Right lobe of liver (tissue), 6 donors: ENCODE results near the gene PFDN5. TPM values are rescaled to one million over a fixed set of nuclear protein-coding genes. Genes with fewer than 3 reads are reported as not detected.

Experiments used
- ATAC-seq, 4 donors: fragments of 200-7000 bp; cut with Tn5 transposase; one replicate each; pipeline ENCODE4 v1.9.1; 2020; ENCODE audit warnings: mild to moderate bottlenecking in 4 of 4, moderate library complexity in 4 of 4
- DNase-seq, 3 donors: peaks; one replicate each; pipeline ENCODE4 v3.0.0-alpha.2; 2020
- H3K27ac ChIP-seq, 3 donors: fragments of 200-600 bp; one replicate each; pipeline ENCODE4 v1.8.0; 2022
- H3K27me3 ChIP-seq, 2 donors: fragments of 200-600 bp; one replicate each; pipeline ENCODE4 v1.8.0; 2022
- H3K36me3 ChIP-seq, 4 donors: fragments of 200-600 bp; sonication (generic) in 1 of 4; one replicate each; pipeline versions ENCODE4 v1.5.1 to v1.8.0; 2017 to 2022; ENCODE audit warnings: control low read depth in 1 of 4
- H3K4me1 ChIP-seq, 4 donors: fragments of 200-600 bp; sonication (generic) in 1 of 4; one replicate each; pipeline versions ENCODE4 v1.5.1 to v1.8.0; 2017 to 2022; ENCODE audit warnings: control low read depth in 1 of 4
- H3K4me3 ChIP-seq, 3 donors: fragments of 200-600 bp; one replicate each; pipeline ENCODE4 v1.8.0; 2022
- H3K9me3 ChIP-seq, 4 donors: fragments of 200-600 bp; sonication (generic) in 1 of 4; one replicate each; pipeline versions ENCODE4 v1.5.1 to v1.8.0; 2017 to 2022; ENCODE audit warnings: control low read depth in 1 of 4
- POLR2A ChIP-seq: fragments of 450-650 bp; IDR thresholded peaks from one replicate; pipeline ENCODE4 v1.6.1; 2017; ENCODE audit warnings: antibody characterized with exemption, mild to moderate bottlenecking
- WGBS: methylation state at CpG from one replicate; pipeline ENCODE4 v1.1.6; 2018; ENCODE audit warnings: low coverage, low lambda C conversion rate; ENCODE audit not compliant: insufficient coverage; ENCODE audit errors: missing lambda C conversion rate; 5-methylcytosine and 5-hydroxymethylcytosine counted together
- intact Hi-C, 2 donors: fragments of 100-400 bp; cut with DNase I; formaldehyde crosslinking; loops; one replicate each; pipeline versions ENCODE4 v1.11.2 to v1.14.1; 2022
- total RNA-seq, 6 experiments: library from RNA; depleted of rRNA in 2 of 6; stranded (reverse); fragments of >200 nt in 2 of 6; fragmentation: NEBNext Ultra II Directional in 3 of 6; extraction: Animal tissue kit (Norgen Biotek cat#: 25700) in 3 of 6; gene quantifications; one replicate each; pipeline versions ENCODE4 v1.1.0 to v1.2.4, GENCODE V29; 2016 to 2023
- TF ChIP-seq, protein P1 (sequence below), 4 donors: fragments of 200-600 bp in 3 of 4; fragments of 450-650 bp in 1 of 4; IDR thresholded peaks; one replicate each; pipeline versions ENCODE4 v1.5.1 to v1.8.0; 2016 to 2022; ENCODE audit warnings: antibody characterized with exemption in 4 of 4, mild to moderate bottlenecking in 2 of 4
- donor health status: DM: no; HTN: yes; CAD: no.
- donor health status: DM: no; HTN: no; CAD: no.
- donor health status: DM: no; HTN: no; CAD: no.
- donor health status: DM: no; HTN: yes; CAD: no.
- donor health status: DM: no; HTN: yes; CAD: no.

The PFDN5 gene
- total RNA-seq, 6 experiments from 2014 or later = 122 to 170 (median 146) TPM

DNA sequence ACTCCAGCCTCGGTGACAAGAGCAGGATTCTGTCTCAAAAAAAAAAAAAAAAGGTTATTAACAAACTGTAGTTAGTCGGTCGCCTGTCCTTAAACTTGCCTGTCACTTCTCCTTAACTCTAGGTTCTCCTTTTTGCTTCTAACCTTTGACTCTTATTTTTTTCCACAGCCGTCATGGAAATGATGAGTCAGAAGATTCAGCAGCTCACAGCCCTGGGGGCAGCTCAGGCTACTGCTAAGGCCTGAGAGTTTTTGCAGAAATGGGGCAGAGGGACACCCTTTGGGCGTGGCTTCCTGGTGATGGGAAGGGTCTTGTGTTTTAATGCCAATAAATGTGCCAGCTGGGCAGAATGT is 3.7 kb downstream of the PFDN5 start:
- Histone ChIP-seq H3K27ac (peak overlapping the region in 2 of 3 donors; percentile 54 to 74), H3K9me3 (no peaks in the 10 kb centered on the region), H3K4me1 (peaks cover 0 to 22% (median 10%) of the 10 kb centered on the region in 4 donors), H3K36me3 (peaks cover 0 to 22% (median 10%) of the 10 kb centered on the region in 4 donors), H3K4me3 (peak overlapping the region in 1 of 3 donors; percentile 98), H3K27me3 (no peaks in the 10 kb centered on the region)
- ATAC-seq = peak; percentile 2 to 13 (median 7)
- no peak for TF ChIP-seq POLR2A
- TF ChIP-seq, protein P1, sequence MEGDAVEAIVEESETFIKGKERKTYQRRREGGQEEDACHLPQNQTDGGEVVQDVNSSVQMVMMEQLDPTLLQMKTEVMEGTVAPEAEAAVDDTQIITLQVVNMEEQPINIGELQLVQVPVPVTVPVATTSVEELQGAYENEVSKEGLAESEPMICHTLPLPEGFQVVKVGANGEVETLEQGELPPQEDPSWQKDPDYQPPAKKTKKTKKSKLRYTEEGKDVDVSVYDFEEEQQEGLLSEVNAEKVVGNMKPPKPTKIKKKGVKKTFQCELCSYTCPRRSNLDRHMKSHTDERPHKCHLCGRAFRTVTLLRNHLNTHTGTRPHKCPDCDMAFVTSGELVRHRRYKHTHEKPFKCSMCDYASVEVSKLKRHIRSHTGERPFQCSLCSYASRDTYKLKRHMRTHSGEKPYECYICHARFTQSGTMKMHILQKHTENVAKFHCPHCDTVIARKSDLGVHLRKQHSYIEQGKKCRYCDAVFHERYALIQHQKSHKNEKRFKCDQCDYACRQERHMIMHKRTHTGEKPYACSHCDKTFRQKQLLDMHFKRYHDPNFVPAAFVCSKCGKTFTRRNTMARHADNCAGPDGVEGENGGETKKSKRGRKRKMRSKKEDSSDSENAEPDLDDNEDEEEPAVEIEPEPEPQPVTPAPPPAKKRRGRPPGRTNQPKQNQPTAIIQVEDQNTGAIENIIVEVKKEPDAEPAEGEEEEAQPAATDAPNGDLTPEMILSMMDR (IDR thresholded peaks at IDR 0.05) = no peak
- intact Hi-C loops = no loop called here
- DNase-seq = no peak
- WGBS = 47% methylated on average over 5 of the region's 5 CpGs

DNA sequence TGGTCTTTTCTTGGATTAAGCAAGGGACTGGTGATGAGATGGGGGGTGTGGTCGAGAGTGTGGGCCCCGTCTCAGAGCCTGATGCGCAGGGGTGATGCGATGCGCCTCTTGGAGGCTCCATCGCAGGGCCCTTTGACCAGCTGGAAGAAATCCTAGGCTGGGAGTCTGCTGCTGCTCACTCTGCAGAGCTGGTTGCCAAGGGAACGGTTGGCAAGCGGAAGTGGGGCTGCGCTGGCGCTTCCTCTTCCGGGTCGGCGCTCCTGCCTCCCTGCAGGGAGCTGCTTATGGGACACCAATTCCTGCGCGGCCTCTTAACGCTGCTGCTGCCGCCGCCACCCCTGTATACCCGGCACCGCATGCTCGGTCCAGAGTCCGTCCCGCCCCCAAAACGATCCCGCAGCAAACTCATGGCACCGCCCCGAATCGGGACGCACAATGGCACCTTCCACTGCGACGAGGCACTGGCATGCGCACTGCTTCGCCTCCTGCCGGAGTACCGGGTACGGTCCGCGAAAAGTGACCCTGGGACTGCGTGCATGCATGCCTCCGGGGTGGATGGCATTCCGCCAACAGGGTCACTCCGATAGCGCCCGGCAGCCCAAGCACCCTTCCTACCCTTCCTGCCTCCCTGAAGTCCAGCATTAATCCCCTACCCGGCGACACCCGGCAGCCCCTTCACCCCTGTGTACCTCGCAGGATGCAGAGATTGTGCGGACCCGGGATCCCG is 4.3 kb downstream of the PFDN5 start, which contains the start of gene MYG1:
Gene MYG1 (plus strand): TSS at position 242 of the 727 bp plus-strand sequence. CDS start 43 bp downstream, at position 285.
- no peaks in the 10 kb centered on the region for H3K9me3 ChIP-seq
- peak within 1 kb of the TSS in 2 of 3 donors; percentile 54 to 74 for H3K27ac ChIP-seq
- H3K36me3 ChIP-seq = peaks cover 0 to 22% (median 10%) of the 10 kb centered on the region in 4 donors
- TF ChIP-seq, protein P1 (IDR thresholded peaks at IDR 0.05) = no peak
- TF ChIP-seq POLR2A = peak; percentile 68
- H3K4me1 ChIP-seq = peaks cover 0 to 22% (median 10%) of the 10 kb centered on the region in 4 donors
- WGBS = 2% methylated on average over 13 of the region's 51 CpGs
- DNase-seq (peak; percentile 91 to 96 (median 96)), ATAC-seq (peak; percentile 87 to 92 (median 92))
- intact Hi-C loops = no loop called here
- H3K4me3 ChIP-seq = peak within 1 kb of the TSS; percentile 73 to 98 (median 85)
- H3K27me3 ChIP-seq = no peaks in the 10 kb centered on the region

DNA sequence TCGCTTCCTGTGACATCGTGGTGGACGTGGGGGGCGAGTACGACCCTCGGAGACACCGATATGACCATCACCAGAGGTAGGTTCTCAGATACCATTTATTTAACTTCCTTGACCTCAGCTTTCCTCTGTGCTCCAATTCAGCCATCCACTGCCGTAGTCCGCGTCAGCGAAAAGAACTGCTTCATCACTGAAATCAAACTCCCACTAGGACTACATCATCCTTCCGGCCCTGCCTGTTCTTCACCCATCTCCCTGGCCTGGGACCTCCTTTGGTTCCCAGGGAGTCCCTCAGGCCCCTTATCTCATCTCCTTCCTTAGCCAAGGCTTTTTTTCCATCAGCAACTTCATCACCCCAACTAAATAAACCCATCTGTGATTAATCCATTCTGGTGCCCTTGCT is 4.8 kb downstream of the PFDN5 start:
- Histone ChIP-seq H3K4me3 (peak overlapping the region; percentile 73 to 98 (median 85)), H3K9me3 (no peaks in the 10 kb centered on the region), H3K27me3 (no peaks in the 10 kb centered on the region), H3K27ac (peak overlapping the region in 2 of 3 donors; percentile 30 to 54), H3K4me1 (peaks cover 0 to 22% (median 10%) of the 10 kb centered on the region in 4 donors), H3K36me3 (peaks cover 0 to 22% (median 10%) of the 10 kb centered on the region in 4 donors)
- TF ChIP-seq POLR2A = no peak
- TF ChIP-seq, protein P1 (IDR thresholded peaks at IDR 0.05) = no peak
- no peak for DNase-seq
- 0% methylated on average over 11 of the region's 12 CpGs for WGBS
- no peak for ATAC-seq
- intact Hi-C loops = no loop called here

DNA sequence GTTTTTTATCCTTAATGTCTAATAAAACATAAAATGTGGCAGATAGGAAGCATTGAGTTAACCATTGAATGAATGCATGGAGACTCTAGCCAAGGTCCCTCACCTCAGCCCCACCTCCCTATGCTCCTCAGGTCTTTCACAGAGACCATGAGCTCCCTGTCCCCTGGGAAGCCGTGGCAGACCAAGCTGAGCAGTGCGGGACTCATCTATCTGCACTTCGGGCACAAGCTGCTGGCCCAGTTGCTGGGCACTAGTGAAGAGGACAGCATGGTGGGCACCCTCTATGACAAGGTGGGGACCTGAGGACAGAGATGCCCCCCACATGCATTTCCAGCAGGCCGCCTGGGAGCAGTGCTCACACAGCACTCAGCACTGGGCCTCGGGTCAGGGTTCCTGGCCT is 7.6 kb downstream of the PFDN5 start:
- H3K4me3 ChIP-seq = no peak overlapping the region
- peaks cover 0 to 12% (median 5%) of the 10 kb centered on the region in 4 donors for H3K4me1 ChIP-seq
- TF ChIP-seq POLR2A = no peak
- TF ChIP-seq, protein P1 (IDR thresholded peaks at IDR 0.05) = no peak
- intact Hi-C loops = no loop called here
- DNase-seq (no peak), ATAC-seq (no peak)
- H3K27me3 ChIP-seq = no peaks in the 10 kb centered on the region
- no peak overlapping the region for H3K27ac ChIP-seq
- H3K36me3 ChIP-seq = peaks cover 0 to 37% (median 15%) of the 10 kb centered on the region in 4 donors
- 98% methylated on average over 5 of the region's 5 CpGs for WGBS
- H3K9me3 ChIP-seq = no peaks in the 10 kb centered on the region
